Pulmonary artery endothelial cell (primary cell): ENCODE results near the gene FANCD2. TPM values are rescaled to one million over a fixed set of nuclear protein-coding genes. Genes with fewer than 3 reads are reported as not detected.

Experiments used
- total RNA-seq: library from RNA; depleted of rRNA; stranded (reverse); fragments of >200 nt; gene quantifications from 2 replicates; pipeline ENCODE4 v1.2.3, GENCODE V29; 2014

FANCD2 gene
- total RNA-seq, 1 donor from 2014 or later = 22.0 TPM

Other genes with a start within 250 kb of the FANCD2 start
- 30.2 and 37.3 TPM in 2 replicates for gene TADA3, start 234.0 kb upstream of the FANCD2 start, total RNA-seq
- 287 and 389 TPM in 2 replicates for gene ARPC4, start 233.4 kb upstream of the FANCD2 start, total RNA-seq
- gene TTLL3, start 216.2 kb upstream of the FANCD2 start, total RNA-seq = 7.1 and 7.4 TPM in 2 replicates
- gene RPUSD3, start 182.4 kb upstream of the FANCD2 start, total RNA-seq = 27.8 and 35.6 TPM in 2 replicates
- gene CIDEC, start 146.2 kb upstream of the FANCD2 start, total RNA-seq = not detected in 2 replicates
- gene JAGN1, start 135.8 kb upstream of the FANCD2 start, total RNA-seq = 29.0 and 35.3 TPM in 2 replicates
- gene IL17RE, start 123.6 kb upstream of the FANCD2 start, total RNA-seq = 0.07 and 0.14 TPM in 2 replicates
- gene IL17RC, start 109.3 kb upstream of the FANCD2 start, total RNA-seq = 18.3 and 18.7 TPM in 2 replicates
- gene CRELD1, start 92.6 kb upstream of the FANCD2 start, total RNA-seq = 29.1 and 41.7 TPM in 2 replicates
- gene PRRT3, start 74.0 kb upstream of the FANCD2 start, total RNA-seq = 0.88 and 1.1 TPM in 2 replicates
- gene EMC3, start 39.6 kb upstream of the FANCD2 start, total RNA-seq = 44.2 and 100 TPM in 2 replicates
- gene FANCD2OS, start 81.8 kb downstream of the FANCD2 start, total RNA-seq = not detected in 2 replicates
- 113 and 170 TPM in 2 replicates for gene BRK1, start 89.2 kb downstream of the FANCD2 start, total RNA-seq
- gene VHL, start 115.3 kb downstream of the FANCD2 start, total RNA-seq = 39.0 and 42.8 TPM in 2 replicates
- 26.1 and 29.4 TPM in 2 replicates for gene IRAK2, start 138.5 kb downstream of the FANCD2 start, total RNA-seq
- gene TATDN2, start 222.0 kb downstream of the FANCD2 start, total RNA-seq = 13.5 and 15.3 TPM in 2 replicates